ENCODE results near the gene MYRIP.
"Not testable (repeated sequence)": the region's sequence is repeated elsewhere in the genome, so short reads cannot be mapped to it uniquely, and the experiment has no call there.

- not testable (repeated sequence) for TF ChIP-seq REST (IDR thresholded peaks at IDR 0.05; ENCODE audit: low read depth); CTCF (IDR thresholded peaks at IDR 0.05 in 2 of 3, conservative IDR thresholded peaks at IDR 0.05 in 1 of 3; ENCODE audit: borderline replicate concordance in 1 of 3, insufficient read depth in 1 of 3, low read depth in 2 of 3, low read length in 2 of 3); MAX (IDR thresholded peaks at IDR 0.05); RAD21 (IDR thresholded peaks at IDR 0.05; ENCODE audit: low read depth); POLR2A (IDR thresholded peaks at IDR 0.05; ENCODE audit: borderline replicate concordance, extremely low read depth, insufficient read depth, insufficient read length); EZH2 (IDR thresholded peaks at IDR 0.05); POLR2AphosphoS5 (IDR thresholded peaks at IDR 0.05; ENCODE audit: low read depth, low read length); YY1 (IDR thresholded peaks at IDR 0.05; ENCODE audit: extremely low read depth, insufficient replicate concordance, low read depth, low read length); SRF (IDR thresholded peaks at IDR 0.05; ENCODE audit: low read depth)
Measured at GRCh38 chr3:40133886-40134575, 324.6 kb downstream of the MYRIP start.

Data from HCT116 (cell line).